ENCODE results near the gene PRKD2. TPM values are rescaled to one million over a fixed set of nuclear protein-coding genes. Genes with fewer than 3 reads are reported as not detected.

Gene PRKD2
- total RNA-seq, 1 experiment from 2014 or later = 100 TPM

- no peak overlapping the region for H3K27ac Mint-ChIP-seq
- TF ChIP-seq ELF4 (CRISPR knock-in tag; IDR thresholded peaks at IDR 0.05; ENCODE audit: low read depth) (no peak), JAZF1 (CRISPR knock-in tag; IDR thresholded peaks at IDR 0.05) (no peak), MYBL2 (CRISPR knock-in tag; IDR thresholded peaks at IDR 0.05) (no peak), CTCF (IDR thresholded peaks at IDR 0.05) (no peak), E2F4 (CRISPR knock-in tag; IDR thresholded peaks at IDR 0.05; ENCODE audit: borderline replicate concordance, low read depth) (no peak)
- H3K4me3 Mint-ChIP-seq = no peak overlapping the region
- CTCF ChIA-PET = interaction anchor here (0.8 to 2.9 kb wide), 6 partner anchors 15 to 938 kb away, joined by 3 to 24 read pairs (median 6); no protein-coding TSS in a partner anchor
- DNase-seq (ENCODE audit: low spot score) (no peak), ATAC-seq (no peak)
- no peaks in the 10 kb centered on the region; the same call in 1 of the 2 replicates for H3K27me3 Mint-ChIP-seq (ENCODE audit: low read depth)
- H3K4me1 Mint-ChIP-seq = peaks cover 9% of the 10 kb centered on the region
- no peaks in the 10 kb centered on the region for H3K9me3 Mint-ChIP-seq
- peaks cover 13% of the 10 kb centered on the region for H3K36me3 Mint-ChIP-seq
- POLR2A ChIA-PET = no interaction called here
Measured at GRCh38 chr19:46755077-46755852, 38.4 kb upstream of the PRKD2 start.

GRCh38 chr19:46753420-46754155, 36.7 kb upstream of the PRKD2 start:
- ATAC-seq = peak; percentile 80
- TF ChIP-seq CTCF (IDR thresholded peaks at IDR 0.05) (0 out of 2 replicates have a peak, but pooled peaks have one; percentile 50), ZMAT4 (CRISPR knock-in tag; IDR thresholded peaks at IDR 0.05) (no peak)
- Mint-ChIP-seq H3K27ac (no peak overlapping the region), H3K4me3 (no peak overlapping the region), H3K36me3 (peaks cover 16% of the 10 kb centered on the region), H3K4me1 (0 out of 2 replicates have a peak, but pooled peaks cover 2% of the 10 kb centered on the region), H3K27me3 (ENCODE audit: low read depth) (no peaks in the 10 kb centered on the region), H3K9me3 (no peaks in the 10 kb centered on the region)
- POLR2A ChIA-PET = interaction anchor here (0.6 to 1.0 kb wide), 2 partner anchors 13 to 72 kb away, joined by 3 to 4 read pairs; no protein-coding TSS in a partner anchor
- peak; percentile 77 for DNase-seq (ENCODE audit: low spot score)
- CTCF ChIA-PET = interaction anchor here (0.6 to 3.7 kb wide), 62 partner anchors 8 to 360 kb away, joined by 3 to 40 read pairs (median 4); partner anchors contain the start of genes AP2S1, CALM3, DACT3 and FKRP

- Mint-ChIP-seq H3K27ac (peak overlapping the region; percentile 84), H3K36me3 (peaks cover 14% of the 10 kb centered on the region), H3K9me3 (no peaks in the 10 kb centered on the region), H3K4me1 (peaks cover 26% of the 10 kb centered on the region), H3K4me3 (peak overlapping the region; percentile 36), H3K27me3 (ENCODE audit: low read depth) (no peaks in the 10 kb centered on the region)
- TF ChIP-seq MAX (CRISPR knock-in tag; IDR thresholded peaks at IDR 0.05) (no peak), CTCF (IDR thresholded peaks at IDR 0.05) (peak; percentile 71), SMAD3 (CRISPR knock-in tag; IDR thresholded peaks at IDR 0.05; ENCODE audit: borderline replicate concordance) (no peak)
- POLR2A ChIA-PET = no interaction called here
- CTCF ChIA-PET = interaction anchor here (1.4 kb wide), 1 partner anchor 87 kb away, joined by 3 read pairs; the partner anchor contains the start of gene DACT3
- DNase-seq (ENCODE audit: low spot score) = peak; percentile 88
- ATAC-seq = peak; percentile 23
Measured at GRCh38 chr19:46748325-46749109, 31.6 kb upstream of the PRKD2 start.
